SK-N-DZ (cell line): ENCODE data around the gene KCNQ1.

ENCODE experiments used
- DNase-seq: peaks from one replicate; pipeline ENCODE4 v3.0.0-alpha.2; 2015; ENCODE audit warnings: low spot score

Gene KCNQ1

DNA sequence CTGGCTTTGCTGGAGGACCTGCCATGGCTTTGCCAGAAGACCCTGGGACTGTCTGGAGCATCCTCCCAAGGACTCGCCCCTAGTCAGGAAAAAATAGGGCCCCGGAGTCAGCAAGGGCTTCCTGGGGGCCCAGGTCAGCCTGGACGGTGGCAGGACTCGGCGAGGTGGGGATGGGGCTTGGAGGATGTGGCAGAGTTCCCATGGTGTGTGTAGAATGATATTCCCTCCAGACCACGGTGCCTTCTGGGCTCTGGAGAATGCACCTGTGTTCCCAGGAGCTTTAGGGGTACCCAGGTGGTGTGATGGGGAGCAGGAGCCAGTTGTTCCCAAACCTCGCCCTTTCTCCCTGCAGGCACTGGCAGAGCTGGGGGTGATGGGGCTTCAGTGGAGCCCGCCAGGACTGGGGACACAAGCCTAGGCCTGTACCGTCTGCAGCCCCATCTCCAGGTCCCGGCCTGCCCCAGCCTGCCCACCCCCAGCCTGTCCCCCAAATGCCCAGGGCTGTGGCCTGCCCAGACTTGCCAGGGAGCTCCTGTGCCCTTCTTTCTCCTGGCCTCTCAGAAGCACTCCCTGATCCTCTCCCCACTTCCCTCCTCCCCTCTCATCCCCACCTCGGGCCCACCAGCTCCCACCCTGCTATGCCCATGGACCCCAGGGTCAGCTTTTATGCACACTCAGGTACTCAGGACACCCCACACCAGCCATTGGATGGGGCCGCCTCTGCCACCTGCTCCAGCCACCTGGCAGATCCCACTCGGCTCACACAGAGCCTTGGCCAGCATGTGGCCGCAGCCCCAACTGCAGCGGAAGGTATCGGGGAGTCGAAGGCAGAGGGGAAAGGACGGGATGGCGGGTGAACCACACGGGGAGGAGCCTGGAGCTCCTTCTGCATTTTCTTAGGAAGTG lies 358.6 kb downstream of the KCNQ1 start:
- no peak for DNase-seq

DNA sequence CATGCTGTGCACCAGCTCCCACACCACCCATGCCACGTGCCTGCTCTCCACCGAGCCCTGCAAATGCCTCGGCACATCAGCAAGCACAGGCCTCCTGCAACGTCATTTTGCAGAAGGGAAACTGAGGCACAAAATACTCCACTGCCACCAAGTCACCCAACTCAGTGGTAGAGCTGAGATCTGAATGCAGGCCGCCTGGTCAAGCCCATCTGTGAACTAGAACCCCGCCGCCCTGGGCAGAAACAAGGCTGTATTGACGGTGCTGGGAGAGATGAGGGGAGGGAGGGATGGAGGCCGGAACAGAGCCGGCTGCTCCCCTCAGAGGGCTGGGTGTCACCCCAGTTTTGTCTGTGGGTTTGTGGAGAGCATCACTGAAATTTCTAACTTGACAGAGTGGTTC lies 359.4 kb downstream of the KCNQ1 start:
- no peak for DNase-seq

DNA sequence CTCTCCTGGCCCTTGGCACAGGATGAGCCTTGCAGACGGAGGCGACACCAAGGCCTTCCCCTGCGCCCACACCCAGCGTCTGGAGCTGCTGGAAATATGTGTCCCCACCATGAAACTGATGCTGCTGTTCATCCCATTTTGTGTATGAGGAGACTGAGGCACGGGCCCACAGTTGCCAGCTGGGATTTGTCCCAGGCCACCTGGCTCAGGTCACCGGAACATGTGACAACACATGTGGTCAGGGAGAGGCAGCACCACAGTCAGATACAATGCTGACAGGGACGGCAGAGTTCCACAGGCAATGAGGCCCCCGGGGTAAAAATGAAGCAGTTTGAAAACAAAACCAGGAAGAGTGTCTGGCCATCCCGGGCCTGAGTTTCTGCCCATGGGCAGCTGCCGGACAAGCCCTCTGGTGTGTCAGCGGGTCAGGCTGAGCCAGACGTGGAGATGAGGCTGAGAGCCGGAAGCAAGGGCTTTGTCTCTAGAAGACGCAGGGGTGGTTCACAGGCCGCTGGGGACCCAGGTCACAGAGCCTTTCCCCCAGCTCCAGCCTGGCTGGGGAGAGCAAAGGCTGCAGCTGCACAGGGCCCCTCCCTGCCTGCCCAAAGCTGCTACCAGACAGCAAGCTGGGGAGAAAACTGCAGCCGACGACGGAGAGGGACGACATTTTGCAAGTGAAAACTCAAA lies 360.0 kb downstream of the KCNQ1 start:
- no peak for DNase-seq

DNA sequence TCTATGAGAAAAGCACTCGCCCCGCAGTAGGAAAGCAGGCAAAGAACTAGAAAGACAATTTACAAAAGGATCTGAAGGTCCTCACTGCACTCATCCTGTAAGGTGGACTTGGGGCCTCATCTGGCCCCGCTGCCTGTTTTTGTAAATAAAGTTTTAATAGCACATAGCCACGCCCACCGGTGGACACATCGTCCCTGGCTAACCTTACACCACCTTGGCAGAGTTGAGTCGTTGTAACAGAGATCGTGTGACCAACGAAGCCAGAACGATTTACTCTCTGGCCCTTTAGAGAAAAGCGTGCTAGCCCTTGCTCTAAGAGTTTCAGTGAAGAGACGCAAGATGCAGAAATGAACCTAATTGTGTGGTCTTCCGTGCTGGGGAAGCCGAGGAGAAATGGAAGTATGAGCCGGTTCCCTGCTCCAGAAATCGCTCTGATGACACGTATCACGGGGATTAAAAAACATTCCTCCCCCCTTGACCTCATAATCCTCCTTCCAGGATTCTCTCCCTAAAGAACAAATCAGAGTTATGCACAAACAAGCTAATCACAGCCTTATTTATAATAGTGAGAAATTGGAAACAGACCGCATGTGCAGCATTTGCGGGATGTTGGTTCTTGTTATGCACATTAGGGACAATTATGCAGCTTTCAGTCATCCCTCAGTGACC lies 360.7 kb downstream of the KCNQ1 start:
- DNase-seq: no peak

DNA sequence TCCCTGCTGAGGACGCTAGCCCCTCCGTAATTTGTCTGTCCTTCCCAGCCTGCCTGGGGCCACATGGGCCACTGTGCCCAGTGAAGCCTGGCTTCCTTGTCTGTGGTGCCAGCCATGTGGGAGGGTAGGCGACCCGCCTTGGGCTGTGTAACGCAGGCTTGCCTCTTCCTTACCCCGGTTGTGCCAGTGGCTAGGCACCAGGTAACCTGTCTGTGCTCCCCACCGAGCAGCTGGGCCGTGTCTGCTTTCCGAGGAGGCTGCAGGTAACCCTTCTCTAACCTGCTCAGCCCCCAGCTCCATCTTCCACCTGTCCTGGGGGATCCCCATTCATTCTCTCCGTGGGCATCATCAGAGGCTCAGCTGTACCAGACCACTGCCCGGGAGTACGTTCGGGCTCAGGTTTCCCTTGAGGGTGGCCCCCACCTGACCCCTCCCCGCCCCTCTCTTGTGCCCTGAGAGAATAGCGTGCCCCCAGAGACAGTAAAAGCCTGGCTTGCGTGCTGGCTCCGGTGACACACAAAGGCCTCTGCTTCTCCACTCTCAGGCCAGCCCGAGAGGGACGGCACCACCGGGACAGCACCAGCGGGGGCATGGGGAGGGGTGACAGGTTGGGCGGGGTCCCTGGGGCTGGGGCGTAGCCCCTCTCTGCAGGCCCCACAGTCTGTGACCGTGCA lies 361.7 kb downstream of the KCNQ1 start:
- no peak for DNase-seq

DNA sequence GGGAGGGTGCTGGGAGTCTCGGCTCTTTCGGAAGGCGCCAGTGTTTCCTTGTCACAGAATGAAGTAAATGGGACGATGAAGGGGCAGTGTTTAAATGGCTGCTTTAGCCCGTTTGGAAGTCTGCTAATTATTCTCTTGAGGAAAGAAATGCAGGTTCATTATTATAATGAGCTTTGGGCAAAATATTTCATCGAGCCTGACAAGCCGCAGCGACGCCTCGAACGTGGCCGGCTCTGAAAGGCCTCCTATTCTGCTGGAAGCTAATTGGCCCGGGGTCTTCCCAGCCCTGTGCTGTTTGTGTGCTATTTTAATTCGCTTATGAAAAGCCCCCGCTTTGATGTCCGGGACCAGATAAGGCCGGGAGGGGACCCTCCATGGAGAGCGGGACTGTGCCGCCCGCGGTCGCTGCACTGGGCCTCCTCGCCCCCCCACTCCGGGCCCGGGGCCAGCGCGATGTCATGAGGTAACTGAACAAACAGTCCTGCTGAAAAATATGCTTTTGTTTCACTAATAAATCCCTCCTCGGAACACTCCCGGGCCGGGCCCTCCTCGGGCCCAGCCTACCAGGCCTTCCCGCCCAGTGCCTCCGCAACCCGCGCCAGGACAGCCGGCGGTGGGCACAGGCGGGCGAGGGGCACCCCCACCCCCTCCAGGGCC lies 362.3 kb downstream of the KCNQ1 start:
- DNase-seq: no peak

DNA sequence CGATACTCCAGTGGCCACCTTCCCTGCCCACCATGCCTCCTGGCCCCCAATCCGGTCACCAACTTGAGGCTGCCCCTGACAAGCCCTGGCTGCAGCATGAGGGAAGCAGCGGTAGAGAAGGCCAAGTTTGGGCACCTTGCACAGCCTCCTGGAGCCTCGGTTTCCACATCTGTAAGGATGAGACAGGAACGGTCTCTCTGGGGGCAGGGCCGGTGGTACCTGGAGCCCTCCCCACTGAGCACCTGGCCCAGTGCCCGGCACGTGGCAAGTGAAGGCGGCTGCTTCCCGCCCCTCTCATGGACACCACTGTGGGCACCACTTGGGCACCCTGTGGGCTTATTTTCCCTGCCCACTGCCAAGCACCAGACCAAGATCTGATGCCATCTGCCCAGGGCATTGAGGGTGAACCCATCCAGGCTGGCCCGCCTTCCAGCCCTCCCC lies 363.0 kb downstream of the KCNQ1 start:
- no peak for DNase-seq

DNA sequence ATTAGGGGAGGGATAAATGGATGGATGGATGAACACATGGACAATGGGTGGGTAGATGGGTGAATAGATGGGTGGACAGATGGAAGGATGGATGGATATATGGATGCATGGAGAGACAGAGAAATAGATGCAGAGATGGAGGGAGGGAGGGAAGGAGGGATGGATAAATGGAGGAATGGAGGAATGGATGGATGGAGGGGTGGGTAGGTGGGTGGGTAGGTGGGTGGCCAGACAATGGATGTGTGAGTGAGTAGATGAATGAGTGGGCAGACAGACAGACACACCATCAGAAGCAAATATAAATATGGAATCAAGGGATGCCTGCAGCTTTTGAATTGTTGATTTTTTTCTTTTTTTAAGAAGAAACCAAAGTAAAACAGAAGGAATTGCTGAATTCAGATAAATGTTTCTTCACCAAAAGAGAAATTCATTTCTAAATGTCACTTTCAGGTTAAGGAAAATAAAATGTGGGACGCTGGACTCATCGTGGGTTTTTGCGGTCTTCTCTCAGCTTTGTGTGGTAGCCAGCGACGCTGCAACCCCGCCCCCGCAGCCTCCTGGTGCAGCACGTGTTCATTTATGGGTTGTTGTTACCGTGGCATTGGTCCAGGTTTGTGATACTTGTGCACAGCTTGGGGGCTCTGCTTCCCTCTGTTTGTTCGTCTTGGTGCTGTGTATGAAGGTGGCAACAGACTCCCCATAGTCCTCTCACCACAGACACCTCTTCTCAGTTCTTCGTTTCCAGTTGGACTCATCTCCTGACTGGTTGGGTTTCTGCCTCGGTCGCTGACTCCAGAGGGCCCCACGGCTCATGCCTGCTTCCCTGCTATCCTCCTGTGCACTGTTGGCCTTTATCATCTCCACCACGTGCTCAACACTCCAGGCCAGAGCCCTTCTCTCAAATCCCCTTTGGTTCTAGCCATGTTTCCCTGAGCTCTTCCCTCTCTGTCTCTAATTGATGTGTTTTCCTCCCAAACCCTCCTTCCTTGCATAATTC lies 364.3 kb downstream of the KCNQ1 start:
- no peak for DNase-seq

DNA sequence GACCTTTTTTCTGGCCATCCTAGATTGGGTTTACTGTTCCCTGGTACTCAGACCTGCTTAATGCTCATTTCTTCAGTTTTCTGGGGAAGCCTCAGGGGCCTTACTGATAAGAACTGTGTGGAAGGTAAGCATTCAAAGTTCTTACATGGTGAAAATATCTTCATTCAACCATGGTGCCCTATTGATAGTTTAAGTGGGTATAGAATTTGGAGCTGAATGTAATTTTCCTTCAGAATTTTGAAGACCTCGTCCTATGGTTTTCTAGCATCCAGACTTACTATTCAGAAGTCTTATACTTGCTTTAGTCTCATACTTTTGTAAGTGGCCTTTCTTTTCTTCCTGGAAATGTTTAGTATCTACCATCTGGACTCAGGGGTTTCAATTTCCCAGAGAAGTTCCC lies 365.0 kb downstream of the KCNQ1 start:
- DNase-seq: no peak

DNA sequence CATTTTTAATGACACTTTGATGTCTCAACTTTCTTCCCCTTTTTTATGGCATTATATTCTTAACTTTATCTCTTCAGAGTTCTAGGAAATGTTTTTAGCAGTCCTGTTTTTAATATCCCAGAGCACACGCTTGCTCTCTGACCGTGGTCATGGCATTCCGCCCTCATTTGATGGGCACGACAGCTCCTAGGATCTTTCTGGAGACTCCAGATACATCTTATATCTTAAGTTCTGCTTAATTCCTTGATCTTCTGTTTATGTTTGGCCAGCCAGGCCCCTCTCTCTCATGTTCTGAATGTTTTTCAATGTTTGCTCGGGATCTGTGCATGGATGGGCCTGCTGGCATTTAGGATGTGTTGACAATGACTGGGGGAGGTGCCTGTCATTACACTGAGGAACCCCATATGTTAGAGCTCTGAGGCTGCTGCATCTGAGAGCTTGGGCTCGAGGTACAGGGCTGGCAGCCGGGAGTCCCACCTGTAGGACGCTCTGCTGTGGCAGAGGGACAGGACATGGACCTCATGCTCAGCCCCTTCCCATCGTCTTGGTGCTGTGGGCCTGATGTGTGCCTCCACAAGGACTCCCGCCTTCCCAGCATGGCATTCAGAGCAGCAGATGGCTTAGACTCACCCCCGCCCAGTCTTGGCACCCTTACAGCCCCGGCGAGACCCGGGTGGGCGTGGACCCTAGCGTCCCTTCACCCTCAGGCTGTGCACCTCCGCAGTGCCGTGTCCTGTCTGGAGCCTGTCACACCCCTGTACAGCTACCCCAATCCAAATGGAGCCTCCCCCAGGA lies 365.8 kb downstream of the KCNQ1 start:
- DNase-seq: no peak

DNA sequence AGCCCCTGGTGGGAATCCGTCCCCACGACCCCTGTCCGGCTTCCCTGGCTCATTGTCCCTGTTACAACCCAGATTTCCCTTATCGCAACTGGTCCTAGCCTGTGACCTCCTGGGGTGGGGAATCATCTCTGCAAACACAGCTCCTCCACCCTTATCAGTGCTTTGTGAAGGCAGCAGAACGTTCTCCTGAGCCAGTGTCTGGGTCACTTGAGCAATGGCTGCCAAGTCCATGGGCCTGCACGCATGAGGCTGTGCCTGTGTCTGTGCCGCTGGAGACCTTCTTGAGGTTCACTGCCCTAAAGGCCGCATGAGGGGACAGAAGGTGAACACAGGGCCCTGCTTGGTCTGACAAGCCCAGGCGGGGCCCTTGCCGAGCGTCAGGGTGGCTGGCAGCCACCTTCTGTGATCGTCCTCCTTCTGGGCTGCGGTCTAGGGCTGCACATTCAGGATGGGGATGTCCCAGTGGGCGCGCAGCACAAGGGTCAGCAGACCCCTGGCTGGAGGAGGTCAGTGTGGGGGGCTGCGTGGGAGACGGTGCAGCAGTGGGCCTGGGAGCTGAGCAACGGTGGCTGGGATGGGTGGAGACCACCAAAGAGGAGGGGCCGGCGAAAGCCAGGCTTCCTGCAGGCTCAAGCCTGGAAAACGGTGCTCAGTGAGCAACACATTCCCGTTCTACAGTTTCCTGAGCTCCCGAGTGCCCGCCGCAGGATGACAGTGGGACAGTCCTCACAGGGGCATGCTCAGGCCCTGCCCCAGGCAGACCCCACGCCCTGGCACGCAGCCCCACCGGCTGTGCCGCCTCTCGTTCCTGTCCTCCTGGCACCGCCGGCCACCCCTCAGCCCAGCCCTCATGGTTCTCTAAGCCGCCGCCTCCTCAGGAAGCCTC lies 366.6 kb downstream of the KCNQ1 start:
- DNase-seq: no peak

DNA sequence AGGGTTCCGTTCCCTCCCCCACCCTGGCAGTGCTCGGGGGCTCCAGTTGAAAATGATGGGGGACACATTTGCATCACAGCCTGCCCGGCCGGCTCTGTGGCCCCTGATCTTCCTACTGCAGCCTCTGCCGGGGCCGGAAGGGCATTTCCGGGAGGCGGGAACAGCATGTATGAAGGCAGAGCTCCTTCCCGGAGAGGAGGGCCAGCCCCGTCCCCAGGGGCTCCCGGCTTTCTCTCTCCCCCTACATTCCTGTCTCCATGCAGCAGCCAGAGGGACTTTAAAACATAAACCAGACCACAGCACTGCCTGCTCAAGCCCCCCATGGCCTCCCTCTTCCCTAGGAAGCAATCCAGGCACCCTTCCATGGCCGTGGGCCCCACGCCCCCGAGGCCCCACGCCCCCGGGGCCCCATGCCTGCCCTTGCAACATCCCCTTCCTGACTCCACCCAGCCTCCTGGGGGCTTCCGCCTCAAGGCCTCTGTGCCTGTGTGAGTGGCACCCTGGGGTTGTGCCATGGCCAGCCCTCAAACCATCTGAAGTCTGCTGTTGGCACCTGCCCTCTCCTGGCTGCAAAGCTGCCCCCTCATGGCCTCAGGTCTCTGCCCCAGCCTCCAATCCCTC lies 367.7 kb downstream of the KCNQ1 start:
- no peak for DNase-seq

DNA sequence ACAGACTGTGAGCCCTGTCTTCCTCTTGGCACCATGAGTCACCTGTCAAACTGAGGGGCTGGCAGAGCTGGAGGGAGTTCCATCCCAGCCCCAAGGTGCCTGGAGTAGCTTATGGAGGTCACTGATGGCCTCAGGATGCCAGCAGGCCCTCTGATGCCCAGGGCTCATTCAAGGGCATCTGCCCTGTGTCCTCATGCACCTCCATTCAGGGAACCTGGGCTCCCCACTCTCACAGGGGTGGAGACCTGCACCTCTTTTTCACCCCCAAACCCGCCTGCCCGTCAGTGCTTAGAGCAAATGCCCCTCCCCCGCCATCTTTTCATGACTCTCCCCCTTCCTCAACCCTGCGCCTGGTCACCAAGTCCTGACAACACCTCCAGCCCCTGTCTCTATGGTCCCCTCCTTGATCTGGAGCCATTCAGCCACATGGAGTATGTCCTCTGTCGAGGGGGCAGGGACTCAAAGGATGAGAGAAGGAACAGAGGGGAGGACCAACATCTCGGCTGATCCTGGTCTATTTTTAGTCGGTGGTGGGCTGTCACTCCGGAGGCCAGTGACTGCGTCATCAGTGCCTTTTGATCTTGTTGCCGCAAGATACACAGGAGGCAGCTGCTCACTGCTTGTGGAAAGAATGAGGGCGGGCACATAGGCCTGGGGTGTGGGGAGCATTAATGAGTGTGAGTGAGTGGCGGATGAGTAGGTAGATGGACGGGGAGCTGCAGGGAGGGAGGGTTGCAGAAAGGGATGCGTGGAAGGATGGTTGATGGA lies 368.5 kb downstream of the KCNQ1 start:
- no peak for DNase-seq

DNA sequence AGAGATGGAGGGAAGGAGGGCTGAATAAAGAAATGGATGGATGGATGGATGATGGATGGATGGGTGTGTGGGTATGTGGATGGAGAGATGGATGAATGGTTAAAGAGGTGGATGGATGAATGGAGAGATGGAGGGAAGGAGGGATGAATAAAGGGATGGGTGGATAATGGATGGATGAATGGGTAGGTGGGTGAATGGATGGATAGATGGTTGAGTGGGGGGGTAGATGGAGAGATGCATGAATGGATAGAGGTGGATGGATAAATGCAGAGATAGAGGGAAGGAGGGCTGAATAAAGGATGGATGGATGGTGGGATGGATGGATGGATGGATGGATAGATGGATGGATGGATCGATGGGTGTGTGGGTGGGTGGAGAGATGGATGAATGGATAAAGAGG lies 369.2 kb downstream of the KCNQ1 start:
- DNase-seq: no peak

DNA sequence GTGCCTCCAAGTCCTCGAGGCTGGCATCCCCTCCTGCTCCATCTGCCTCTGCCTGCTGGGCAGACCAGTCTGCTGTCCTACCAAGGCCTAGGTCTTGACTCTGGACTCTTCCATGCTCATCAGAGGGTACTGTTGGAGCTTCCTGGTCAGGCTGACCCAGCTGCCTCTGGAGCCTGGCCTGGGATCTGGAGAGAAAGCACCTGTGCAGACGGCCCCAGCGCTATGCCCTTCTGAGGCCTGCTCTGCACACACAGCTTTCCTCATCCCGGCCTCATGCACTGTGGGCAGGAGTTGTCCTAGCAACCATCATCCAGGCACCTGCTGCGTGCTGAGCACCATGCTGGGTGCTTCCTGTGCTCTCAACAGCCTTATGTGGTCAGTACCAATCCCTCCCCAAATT lies 369.9 kb downstream of the KCNQ1 start:
- DNase-seq: no peak

DNA sequence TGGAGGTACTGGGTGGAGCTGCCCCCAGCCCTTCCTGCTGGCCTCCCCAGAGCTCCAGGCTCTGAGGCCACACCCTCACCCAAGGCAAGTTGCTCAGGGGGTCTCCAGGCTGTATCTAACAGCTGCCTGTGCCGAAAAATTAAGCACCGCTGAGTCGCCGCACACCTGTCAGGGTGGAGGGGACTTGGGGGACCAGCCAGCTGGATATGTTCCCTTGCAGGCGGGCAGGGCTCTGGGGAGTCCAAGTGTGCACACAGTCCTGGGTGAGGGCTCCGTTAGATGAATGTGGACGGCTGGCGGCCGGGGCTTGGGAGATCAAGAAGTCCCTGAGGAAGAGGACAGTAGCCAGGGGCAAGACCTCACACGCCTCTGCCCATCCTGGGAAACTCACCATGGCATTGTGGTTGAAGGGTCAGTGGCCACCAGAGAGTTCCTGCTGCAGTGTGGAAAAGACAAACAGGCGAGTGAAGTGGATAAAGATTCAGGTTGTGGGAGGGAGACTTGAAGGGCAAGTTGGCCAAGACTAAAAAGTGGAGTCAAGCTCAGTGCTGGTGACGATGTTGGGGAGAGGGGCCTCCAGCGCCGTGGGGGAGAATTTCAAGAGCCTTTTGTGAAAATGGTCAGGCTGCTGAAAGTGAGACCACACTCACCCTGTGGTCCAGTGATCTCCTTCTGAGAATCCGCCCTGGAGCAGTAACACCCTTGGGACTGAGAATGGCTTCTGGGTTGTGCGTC lies 371.1 kb downstream of the KCNQ1 start:
- no peak for DNase-seq
